GM21528 (cell line): ENCODE data around the gene SSH3.

ENCODE experiments used
- ATAC-seq: cut with Tn5 transposase; IDR thresholded peaks from one replicate; pipeline ENCODE4 v1.9.1; 2021; ENCODE audit warnings: mild to moderate bottlenecking, moderate library complexity; ENCODE audit not compliant: unreplicated experiment, low FRiP score

SSH3 gene

GRCh38 chr11:67356387-67356863 is 53.1 kb downstream of the SSH3 start:
- ATAC-seq: no peak

- ATAC-seq: no peak
These were observed 53.7 kb downstream of the SSH3 start for GRCh38 chr11:67356864-67357561.

GRCh38 chr11:67357831-67358670 is 54.7 kb downstream of the SSH3 start:
- no peak for ATAC-seq
